HCT116 (cell line): ENCODE measurements around the gene AMMECR1. TPM values are rescaled to one million over a fixed set of nuclear protein-coding genes. Genes with fewer than 3 reads are reported as not detected.

ENCODE experiments used
- ATAC-seq: fragments of 200-7000 bp; cut with Tn5 transposase; 2 replicates; pipeline ENCODE4 v1.9.1; 2020; ENCODE audit warnings: mild to moderate bottlenecking, moderate library complexity
- BruUV-seq: library from RNA; stranded (reverse); fragments of 400-500 nt; replicated peaks from 2 replicates; lab custom pipeline; 2021; lab: Mats Ljungman, UMichigan
- CTCF ChIA-PET: fragments of 300-600 bp; sonication (Branson Sonifier 250); formaldehyde crosslinking; loops from one replicate; lab custom pipeline; 2021; ENCODE audit warnings: antibody characterized with exemption; lab: Charles Lee
- POLR2A ChIA-PET: fragments of 300-600, 350-600 bp; sonication (Branson Sonifier 250); formaldehyde crosslinking; loops from one replicate; lab custom pipeline; 2021; ENCODE audit warnings: antibody characterized with exemption; lab: Charles Lee
- RAD21 ChIA-PET, 2 experiments: fragments of 300-600 bp; sonication (Branson Sonifier 250); formaldehyde crosslinking; loops; one replicate each; lab custom pipeline; 2023; ENCODE audit warnings: low total read pairs in 2 of 2; ENCODE audit not compliant: uncharacterized antibody in 2 of 2, unreplicated experiment in 2 of 2, low non-redundant PET in 1 of 2; lab: Charles Lee
- DNase-seq: peaks from one replicate; pipeline ENCODE4 v3.0.0-alpha.2; 2010; ENCODE audit warnings: low read depth, low spot score
- H2AFZ ChIP-seq: fragments of 200-600 bp; shearing (Covaris generic), sonication (generic); 2 replicates; pipeline ENCODE4 v1.6.1; 2017; ENCODE audit warnings: low read depth, mixed run types, mixed read lengths, antibody characterized with exemption, low read length; ENCODE audit not compliant: poor library complexity, severe bottlenecking
- H3K27ac ChIP-seq: 2 replicates; pipeline ENCODE4 v1.5.1; 2012; ENCODE audit warnings: low read depth, low read length
- H3K27me3 ChIP-seq: fragments of 200-600 bp; sonication (generic); 2 replicates; pipeline ENCODE4 v1.6.1; 2016; ENCODE audit warnings: mixed run types, low read length, mixed read lengths; ENCODE audit not compliant: insufficient read depth
- H3K36me3 ChIP-seq, 2 experiments: fragments of 200-500 bp in 1 of 2; fragments of 200-600 bp in 1 of 2; sonication (Bioruptor generic) in 1 of 2; sonication (generic) in 1 of 2; 2 replicates each; pipeline versions ENCODE4 v1.5.1 to v1.6.1; 2014 to 2016; ENCODE audit warnings: low read length in 2 of 2, inconsistent platforms in 1 of 2, mixed read lengths in 1 of 2, mixed run types in 1 of 2; ENCODE audit not compliant: insufficient read depth in 2 of 2, control insufficient read depth in 1 of 2
- H3K4me1 ChIP-seq, 2 experiments: fragments of 200-600 bp in 1 of 2; sonication (generic) in 1 of 2; 2 replicates each; pipeline versions ENCODE4 v1.5.1 to v1.6.1; 2012 to 2017; ENCODE audit warnings: low read length in 2 of 2, inconsistent platforms in 1 of 2, mild to moderate bottlenecking in 1 of 2, mixed read lengths in 1 of 2, mixed run types in 1 of 2, moderate library complexity in 1 of 2; ENCODE audit not compliant: insufficient read depth in 2 of 2, control insufficient read depth in 1 of 2
- H3K4me2 ChIP-seq: fragments of 200-600 bp; sonication (generic); 2 replicates; pipeline ENCODE4 v1.6.1; 2017; ENCODE audit warnings: mixed run types, low read length, mixed read lengths
- H3K4me3 ChIP-seq, 2 experiments: fragments of 200-600 bp in 1 of 2; sonication (generic) in 1 of 2; replicated peaks in 1 of 2; 2 replicates each; pipeline ENCODE4 v1.5.1; 2011 to 2016; ENCODE audit warnings: low read length in 2 of 2, control low read depth in 1 of 2, low read depth in 1 of 2, mild to moderate bottlenecking in 1 of 2, mixed read lengths in 1 of 2, mixed run types in 1 of 2
- H3K79me2 ChIP-seq: fragments of 200-600 bp; sonication (generic); 2 replicates; pipeline ENCODE4 v1.6.1; 2017; ENCODE audit warnings: mild to moderate bottlenecking, mixed run types, low read length, moderate library complexity, mixed read lengths; ENCODE audit not compliant: insufficient read depth
- H3K9ac ChIP-seq: fragments of 200-600 bp; sonication (generic); 2 replicates; pipeline ENCODE4 v1.6.1; 2016; ENCODE audit warnings: low read length, mixed read lengths
- H3K9me2 ChIP-seq: fragments of 200-600 bp; sonication (generic), shearing (Covaris generic); 2 replicates; pipeline ENCODE4 v1.6.1; 2017; ENCODE audit warnings: mixed run types, mild to moderate bottlenecking, moderate library complexity; ENCODE audit not compliant: insufficient read depth
- H3K9me3 ChIP-seq, 2 experiments: fragments of 200-500 bp in 1 of 2; fragments of 200-600 bp in 1 of 2; sonication (Bioruptor generic) in 1 of 2; sonication (generic) in 1 of 2; 2 replicates each; pipeline ENCODE4 v1.6.1; 2014 to 2017; ENCODE audit warnings: low read length in 2 of 2, mixed read lengths in 2 of 2, inconsistent platforms in 1 of 2, low read depth in 1 of 2, mild to moderate bottlenecking in 1 of 2, mixed run types in 1 of 2, moderate library complexity in 1 of 2; ENCODE audit not compliant: control insufficient read depth in 1 of 2, insufficient read depth in 1 of 2
- H4K20me1 ChIP-seq: fragments of 200-600 bp; sonication (generic), shearing (Covaris generic); 2 replicates; pipeline ENCODE4 v1.6.1; 2017; ENCODE audit warnings: mixed run types, mild to moderate bottlenecking, moderate library complexity; ENCODE audit not compliant: insufficient read depth
- CBX3 ChIP-seq: IDR thresholded peaks from 2 replicates; pipeline ENCODE4 v1.6.1; 2012; ENCODE audit warnings: low read depth
- CEBPB ChIP-seq: IDR thresholded peaks from 2 replicates; pipeline ENCODE4 v1.6.1; 2012; ENCODE audit warnings: low read depth
- EGR1 ChIP-seq: IDR thresholded peaks from 2 replicates; pipeline ENCODE4 v1.6.1; 2012; ENCODE audit warnings: low read depth
- ELF1 ChIP-seq: IDR thresholded peaks from 2 replicates; pipeline ENCODE4 v1.6.1; 2012; ENCODE audit warnings: low read depth, borderline replicate concordance
- EZH2phosphoT487 ChIP-seq: fragments of 200-600 bp; IDR thresholded peaks from 2 replicates; pipeline ENCODE4 v1.6.1; 2018; ENCODE audit warnings: antibody characterized with exemption, borderline replicate concordance
- POLR2AphosphoS5 ChIP-seq: IDR thresholded peaks from 2 replicates; pipeline ENCODE4 v1.6.1; 2011; ENCODE audit warnings: mild to moderate bottlenecking, low read depth, low read length, moderate library complexity
- SIN3A ChIP-seq: IDR thresholded peaks from 2 replicates; pipeline ENCODE4 v1.6.1; 2012; ENCODE audit warnings: low read depth
- SP1 ChIP-seq: IDR thresholded peaks from 2 replicates; pipeline ENCODE4 v1.6.1; 2012; ENCODE audit warnings: low read depth
- SRF ChIP-seq: IDR thresholded peaks from 2 replicates; pipeline ENCODE4 v1.6.1; 2012; ENCODE audit warnings: low read depth
- ZFX ChIP-seq: fragments of 450-650 bp; IDR thresholded peaks from 2 replicates; pipeline ENCODE4 v1.6.1; 2017
- ZNF274 ChIP-seq: fragments of 200-500 bp; sonication (Bioruptor generic); IDR thresholded peaks from 2 replicates; pipeline ENCODE4 v1.6.1; 2014; ENCODE audit warnings: mild to moderate bottlenecking, low read depth, low read length, inconsistent platforms
- intact Hi-C: fragments of 100-400 bp; cut with micrococcal nuclease; formaldehyde crosslinking; loops from 2 replicates; pipeline ENCODE4 v1.10.0; 2022
- total RNA-seq: library from RNA; stranded (reverse); gene quantifications from one replicate; pipeline ENCODE4 v1.2.1, GENCODE V29; 2021; ENCODE audit not compliant: unreplicated experiment
- TF ChIP-seq, protein P1 (sequence below): IDR thresholded peaks from 2 replicates; pipeline ENCODE4 v1.6.1; 2012
- TF ChIP-seq, protein P2 (sequence below): IDR thresholded peaks from 2 replicates; pipeline ENCODE4 v1.6.1; 2012; ENCODE audit warnings: low read depth
- TF ChIP-seq, protein P3 (sequence below), 3 experiments: fragments of 200-600 bp in 1 of 3; sonication (generic) in 1 of 3; IDR thresholded peaks in 2 of 3; conservative IDR thresholded peaks in 1 of 3; 2 replicates each; pipeline ENCODE4 v1.5.1; 2012 to 2017; ENCODE audit warnings: low read depth in 2 of 3, low read length in 2 of 3, antibody characterized with exemption in 1 of 3, borderline replicate concordance in 1 of 3, control low read depth in 1 of 3, mild to moderate bottlenecking in 1 of 3, mixed read lengths in 1 of 3, mixed run types in 1 of 3, moderate library complexity in 1 of 3; ENCODE audit not compliant: insufficient read depth in 1 of 3

Gene AMMECR1
- total RNA-seq, 1 experiment from 2014 or later: 9.2 TPM

DNA sequence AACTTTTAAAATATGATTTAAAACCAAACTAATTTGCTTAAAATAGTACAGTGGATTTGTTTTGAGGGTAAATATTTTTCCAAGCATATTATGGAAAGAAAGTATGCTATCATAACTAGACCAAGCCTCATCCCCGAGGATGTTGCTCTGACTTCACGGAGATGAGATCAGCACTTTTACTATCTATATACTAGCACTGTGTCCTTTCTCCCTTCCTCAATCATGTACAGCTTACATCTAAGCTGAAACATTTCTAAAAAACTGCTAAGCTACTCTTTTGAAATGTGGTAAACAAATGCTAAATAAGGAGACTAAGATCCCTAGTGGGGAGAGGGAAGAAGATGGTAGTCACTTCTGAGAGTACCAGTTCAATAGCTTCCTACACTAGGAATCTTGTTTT is 23.8 kb downstream of the AMMECR1 start:
- H3K79me2 ChIP-seq: no peaks in the 10 kb centered on the region; the same call in 1 of the 2 replicates
- POLR2A ChIA-PET: no interaction called here
- no peaks in the 10 kb centered on the region for H3K9me3 ChIP-seq
- no peak overlapping the region for H3K4me2 ChIP-seq
- H4K20me1 ChIP-seq: no peaks in the 10 kb centered on the region
- H2AFZ ChIP-seq: no peak overlapping the region
- ATAC-seq: no peak
- no peaks in the 10 kb centered on the region for H3K9me2 ChIP-seq
- no peaks in the 10 kb centered on the region for H3K27me3 ChIP-seq
- H3K36me3 ChIP-seq: no peaks in the 10 kb centered on the region
- no peak overlapping the region for H3K4me3 ChIP-seq
- BruUV-seq: no TSS peak
- no peak overlapping the region for H3K9ac ChIP-seq
- CTCF ChIA-PET: no interaction called here
- TF ChIP-seq CEBPB: no peak
- TF ChIP-seq SIN3A: no peak
- no peak for TF ChIP-seq ELF1
- no peak for TF ChIP-seq SP1
- TF ChIP-seq, protein P1, sequence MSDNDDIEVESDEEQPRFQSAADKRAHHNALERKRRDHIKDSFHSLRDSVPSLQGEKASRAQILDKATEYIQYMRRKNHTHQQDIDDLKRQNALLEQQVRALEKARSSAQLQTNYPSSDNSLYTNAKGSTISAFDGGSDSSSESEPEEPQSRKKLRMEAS: no peak
- TF ChIP-seq ZFX: no peak
- TF ChIP-seq, protein P2, sequence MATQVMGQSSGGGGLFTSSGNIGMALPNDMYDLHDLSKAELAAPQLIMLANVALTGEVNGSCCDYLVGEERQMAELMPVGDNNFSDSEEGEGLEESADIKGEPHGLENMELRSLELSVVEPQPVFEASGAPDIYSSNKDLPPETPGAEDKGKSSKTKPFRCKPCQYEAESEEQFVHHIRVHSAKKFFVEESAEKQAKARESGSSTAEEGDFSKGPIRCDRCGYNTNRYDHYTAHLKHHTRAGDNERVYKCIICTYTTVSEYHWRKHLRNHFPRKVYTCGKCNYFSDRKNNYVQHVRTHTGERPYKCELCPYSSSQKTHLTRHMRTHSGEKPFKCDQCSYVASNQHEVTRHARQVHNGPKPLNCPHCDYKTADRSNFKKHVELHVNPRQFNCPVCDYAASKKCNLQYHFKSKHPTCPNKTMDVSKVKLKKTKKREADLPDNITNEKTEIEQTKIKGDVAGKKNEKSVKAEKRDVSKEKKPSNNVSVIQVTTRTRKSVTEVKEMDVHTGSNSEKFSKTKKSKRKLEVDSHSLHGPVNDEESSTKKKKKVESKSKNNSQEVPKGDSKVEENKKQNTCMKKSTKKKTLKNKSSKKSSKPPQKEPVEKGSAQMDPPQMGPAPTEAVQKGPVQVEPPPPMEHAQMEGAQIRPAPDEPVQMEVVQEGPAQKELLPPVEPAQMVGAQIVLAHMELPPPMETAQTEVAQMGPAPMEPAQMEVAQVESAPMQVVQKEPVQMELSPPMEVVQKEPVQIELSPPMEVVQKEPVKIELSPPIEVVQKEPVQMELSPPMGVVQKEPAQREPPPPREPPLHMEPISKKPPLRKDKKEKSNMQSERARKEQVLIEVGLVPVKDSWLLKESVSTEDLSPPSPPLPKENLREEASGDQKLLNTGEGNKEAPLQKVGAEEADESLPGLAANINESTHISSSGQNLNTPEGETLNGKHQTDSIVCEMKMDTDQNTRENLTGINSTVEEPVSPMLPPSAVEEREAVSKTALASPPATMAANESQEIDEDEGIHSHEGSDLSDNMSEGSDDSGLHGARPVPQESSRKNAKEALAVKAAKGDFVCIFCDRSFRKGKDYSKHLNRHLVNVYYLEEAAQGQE: no peak
- no peak for TF ChIP-seq EZH2phosphoT487
- no peak for TF ChIP-seq POLR2AphosphoS5
- TF ChIP-seq SRF: no peak
- TF ChIP-seq ZNF274: no peak
- TF ChIP-seq, protein P3, sequence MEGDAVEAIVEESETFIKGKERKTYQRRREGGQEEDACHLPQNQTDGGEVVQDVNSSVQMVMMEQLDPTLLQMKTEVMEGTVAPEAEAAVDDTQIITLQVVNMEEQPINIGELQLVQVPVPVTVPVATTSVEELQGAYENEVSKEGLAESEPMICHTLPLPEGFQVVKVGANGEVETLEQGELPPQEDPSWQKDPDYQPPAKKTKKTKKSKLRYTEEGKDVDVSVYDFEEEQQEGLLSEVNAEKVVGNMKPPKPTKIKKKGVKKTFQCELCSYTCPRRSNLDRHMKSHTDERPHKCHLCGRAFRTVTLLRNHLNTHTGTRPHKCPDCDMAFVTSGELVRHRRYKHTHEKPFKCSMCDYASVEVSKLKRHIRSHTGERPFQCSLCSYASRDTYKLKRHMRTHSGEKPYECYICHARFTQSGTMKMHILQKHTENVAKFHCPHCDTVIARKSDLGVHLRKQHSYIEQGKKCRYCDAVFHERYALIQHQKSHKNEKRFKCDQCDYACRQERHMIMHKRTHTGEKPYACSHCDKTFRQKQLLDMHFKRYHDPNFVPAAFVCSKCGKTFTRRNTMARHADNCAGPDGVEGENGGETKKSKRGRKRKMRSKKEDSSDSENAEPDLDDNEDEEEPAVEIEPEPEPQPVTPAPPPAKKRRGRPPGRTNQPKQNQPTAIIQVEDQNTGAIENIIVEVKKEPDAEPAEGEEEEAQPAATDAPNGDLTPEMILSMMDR (IDR thresholded peaks at IDR 0.05 in 2 of 3, conservative IDR thresholded peaks at IDR 0.05 in 1 of 3; ENCODE audit: borderline replicate concordance in 1 of 3, insufficient read depth in 1 of 3, low read depth in 2 of 3, low read length in 2 of 3): no peak
- no peak for TF ChIP-seq EGR1
- TF ChIP-seq CBX3: no peak
- no peaks in the 10 kb centered on the region for H3K4me1 ChIP-seq
- intact Hi-C loops: no loop called here
- DNase-seq: no peak
- RAD21 ChIA-PET: no interaction called here
- H3K27ac ChIP-seq: no peak overlapping the region
